Measurements from ENCODE around the gene MTF1. TPM values are rescaled to one million over a fixed set of nuclear protein-coding genes. Genes with fewer than 3 reads are reported as not detected.

MTF1 gene
- total and polyA plus RNA-seq, 3 experiments from 2014 or later: 21.3 to 39.1 (median 38.0) TPM

- peaks cover 0 to 75% (median 30%) of the 10 kb centered on the region in 3 donors for H3K36me3 Mint-ChIP-seq
- DNase-seq: no peak
- peaks cover 0 to 1% (median 0%) of the 10 kb centered on the region in 3 donors for H3K4me1 Mint-ChIP-seq
- H3K36me3 ChIP-seq (ENCODE audit: insufficient read depth, low read length): peaks cover 17% of the 10 kb centered on the region
- no peak overlapping the region for H3K4me3 Mint-ChIP-seq
- H3K9me3 Mint-ChIP-seq: no peaks in the 10 kb centered on the region
- CTCF ChIA-PET: interaction anchor here (1.5 kb wide), 1 partner anchor 34 kb away, joined by 4 read pairs; the partner anchor contains the start of gene MTF1
- no peaks in the 10 kb centered on the region for H3K4me1 ChIP-seq (ENCODE audit: insufficient read depth, low read length)
- POLR2A ChIA-PET: no interaction called here
- no peak overlapping the region for H3K27ac ChIP-seq (ENCODE audit: low read depth, low read length)
- H3K9me3 ChIP-seq (ENCODE audit: low read length): no peaks in the 10 kb centered on the region
- no peaks in the 10 kb centered on the region for H3K27me3 Mint-ChIP-seq
- peak overlapping the region in 4 of 8 donors; percentile 34 to 54 (median 50) for H3K27ac Mint-ChIP-seq
- no peaks in the 10 kb centered on the region for H3K27me3 ChIP-seq (ENCODE audit: insufficient read depth, low read length, poor library complexity, severe bottlenecking)
- H3K4me3 ChIP-seq (ENCODE audit: low read length): no peak overlapping the region
Observed at GRCh38 chr1:37825506-37825905, 33.9 kb downstream of the MTF1 start.

GRCh38 chr1:37824001-37824400 is 35.4 kb downstream of the MTF1 start:
- H3K9me3 Mint-ChIP-seq: no peaks in the 10 kb centered on the region
- peaks cover 0 to 1% (median 0%) of the 10 kb centered on the region in 3 donors for H3K4me1 Mint-ChIP-seq
- no peaks in the 10 kb centered on the region for H3K9me3 ChIP-seq (ENCODE audit: low read length)
- no peak overlapping the region for H3K4me3 Mint-ChIP-seq
- H3K36me3 ChIP-seq (ENCODE audit: insufficient read depth, low read length): peaks cover 23% of the 10 kb centered on the region
- H3K27ac ChIP-seq (ENCODE audit: low read depth, low read length): no peak overlapping the region
- H3K27me3 ChIP-seq (ENCODE audit: insufficient read depth, low read length, poor library complexity, severe bottlenecking): no peaks in the 10 kb centered on the region
- peaks cover 0 to 77% (median 31%) of the 10 kb centered on the region in 3 donors for H3K36me3 Mint-ChIP-seq
- no peak for DNase-seq
- no peaks in the 10 kb centered on the region for H3K27me3 Mint-ChIP-seq
- ChIA-PET POLR2A (no interaction called here), CTCF (no interaction called here)
- H3K27ac Mint-ChIP-seq: no peak overlapping the region
- no peaks in the 10 kb centered on the region for H3K4me1 ChIP-seq (ENCODE audit: insufficient read depth, low read length)
- no peak overlapping the region for H3K4me3 ChIP-seq (ENCODE audit: low read length)

- H3K27me3 ChIP-seq (ENCODE audit: insufficient read depth, low read length, poor library complexity, severe bottlenecking): no peaks in the 10 kb centered on the region
- H3K4me3 ChIP-seq (ENCODE audit: low read length): no peak overlapping the region
- Mint-ChIP-seq H3K9me3 (no peaks in the 10 kb centered on the region), H3K36me3 (peaks cover 0 to 72% (median 27%) of the 10 kb centered on the region in 3 donors), H3K4me1 (peaks cover 0 to 1% (median 0%) of the 10 kb centered on the region in 3 donors), H3K4me3 (no peak overlapping the region), H3K27ac (peak overlapping the region in 5 of 8 donors; percentile 52 to 85 (median 69)), H3K27me3 (no peaks in the 10 kb centered on the region)
- no peaks in the 10 kb centered on the region for H3K4me1 ChIP-seq (ENCODE audit: insufficient read depth, low read length)
- H3K9me3 ChIP-seq (ENCODE audit: low read length): no peaks in the 10 kb centered on the region
- POLR2A ChIA-PET: no interaction called here
- no peak overlapping the region for H3K27ac ChIP-seq (ENCODE audit: low read depth, low read length)
- DNase-seq: peak in 1 of 5 donors; percentile 5
- H3K36me3 ChIP-seq (ENCODE audit: insufficient read depth, low read length): peaks cover 23% of the 10 kb centered on the region
- CTCF ChIA-PET: interaction anchor here (1.0 kb wide), 1 partner anchor 11 kb away, joined by 4 read pairs; no protein-coding TSS in a partner anchor
Observed at GRCh38 chr1:37822906-37823815, 36.2 kb downstream of the MTF1 start.

- peaks cover 23% of the 10 kb centered on the region for H3K36me3 ChIP-seq (ENCODE audit: insufficient read depth, low read length)
- POLR2A ChIA-PET: no interaction called here
- H3K27me3 Mint-ChIP-seq: no peaks in the 10 kb centered on the region
- H3K4me3 Mint-ChIP-seq: no peak overlapping the region
- no peaks in the 10 kb centered on the region for H3K9me3 Mint-ChIP-seq
- H3K9me3 ChIP-seq (ENCODE audit: low read length): no peaks in the 10 kb centered on the region
- H3K4me3 ChIP-seq (ENCODE audit: low read length): no peak overlapping the region
- CTCF ChIA-PET: no interaction called here
- no peak overlapping the region for H3K27ac Mint-ChIP-seq
- no peak overlapping the region for H3K27ac ChIP-seq (ENCODE audit: low read depth, low read length)
- H3K27me3 ChIP-seq (ENCODE audit: insufficient read depth, low read length, poor library complexity, severe bottlenecking): no peaks in the 10 kb centered on the region
- H3K4me1 Mint-ChIP-seq: peaks cover 0 to 1% (median 0%) of the 10 kb centered on the region in 3 donors
- H3K4me1 ChIP-seq (ENCODE audit: insufficient read depth, low read length): no peaks in the 10 kb centered on the region
- DNase-seq: no peak
- H3K36me3 Mint-ChIP-seq: peaks cover 0 to 74% (median 23%) of the 10 kb centered on the region in 3 donors
Observed at GRCh38 chr1:37821481-37821880, 37.9 kb downstream of the MTF1 start.

- ChIA-PET CTCF (interaction anchor here (0.8 kb wide), 1 partner anchor 8 kb away, joined by 3 read pairs; no protein-coding TSS in a partner anchor), POLR2A (interaction anchor here (1.0 kb wide), 1 partner anchor 9 kb away, joined by 3 read pairs; the partner anchor contains the start of genes C1orf122 and YRDC)
- Mint-ChIP-seq H3K9me3 (no peaks in the 10 kb centered on the region), H3K36me3 (peaks cover 0 to 75% (median 23%) of the 10 kb centered on the region in 3 donors), H3K27ac (peak overlapping the region in 1 of 8 donors; percentile 29), H3K27me3 (no peaks in the 10 kb centered on the region), H3K4me1 (peaks cover 0 to 1% (median 0%) of the 10 kb centered on the region in 3 donors), H3K4me3 (no peak overlapping the region)
- no peak for DNase-seq
- H3K27me3 ChIP-seq (ENCODE audit: insufficient read depth, low read length, poor library complexity, severe bottlenecking): no peaks in the 10 kb centered on the region
- H3K9me3 ChIP-seq (ENCODE audit: low read length): no peaks in the 10 kb centered on the region
- no peak overlapping the region for H3K27ac ChIP-seq (ENCODE audit: low read depth, low read length)
- H3K36me3 ChIP-seq (ENCODE audit: insufficient read depth, low read length): peaks cover 15% of the 10 kb centered on the region
- no peak overlapping the region for H3K4me3 ChIP-seq (ENCODE audit: low read length)
- H3K4me1 ChIP-seq (ENCODE audit: insufficient read depth, low read length): no peaks in the 10 kb centered on the region
Observed at GRCh38 chr1:37817481-37817880, 41.9 kb downstream of the MTF1 start.

DNA sequence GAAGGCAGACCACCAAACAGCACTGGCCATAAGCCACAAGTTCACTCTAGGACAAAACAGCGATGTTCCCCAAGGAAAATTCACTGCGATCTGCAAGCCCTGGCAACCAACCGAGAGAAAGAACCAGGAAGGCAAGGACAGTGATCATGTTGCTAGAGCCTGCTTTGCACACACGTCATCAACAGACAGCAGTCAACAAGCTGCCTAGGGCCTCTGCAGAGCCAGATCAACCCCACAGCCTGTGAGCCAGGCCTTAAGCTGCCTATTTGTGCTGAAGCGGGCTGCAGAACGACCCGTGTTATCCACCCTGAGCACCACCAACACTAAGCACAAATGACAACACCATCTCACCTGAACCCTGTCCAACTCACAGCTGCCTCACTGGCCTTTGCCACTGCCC is 45.1 kb downstream of the MTF1 start:
- Mint-ChIP-seq H3K27me3 (no peaks in the 10 kb centered on the region), H3K9me3 (no peaks in the 10 kb centered on the region), H3K27ac (peak overlapping the region in 1 of 8 donors; percentile 69), H3K36me3 (peaks cover 0 to 49% (median 7%) of the 10 kb centered on the region in 3 donors), H3K4me1 (peaks cover 7 to 17% (median 12%) of the 10 kb centered on the region in 3 donors), H3K4me3 (no peak overlapping the region)
- H3K36me3 ChIP-seq (ENCODE audit: insufficient read depth, low read length): no peaks in the 10 kb centered on the region
- no peak overlapping the region for H3K4me3 ChIP-seq (ENCODE audit: low read length)
- DNase-seq: no peak
- CTCF ChIA-PET: interaction anchor here (1.0 kb wide), 1 partner anchor 45 kb away, joined by 5 read pairs; the partner anchor contains the start of gene MTF1
- no peaks in the 10 kb centered on the region for H3K27me3 ChIP-seq (ENCODE audit: insufficient read depth, low read length, poor library complexity, severe bottlenecking)
- POLR2A ChIA-PET: no interaction called here
- no peak overlapping the region for H3K27ac ChIP-seq (ENCODE audit: low read depth, low read length)
- H3K4me1 ChIP-seq (ENCODE audit: insufficient read depth, low read length): peaks cover under 1% of the 10 kb centered on the region
- no peaks in the 10 kb centered on the region for H3K9me3 ChIP-seq (ENCODE audit: low read length)

DNA sequence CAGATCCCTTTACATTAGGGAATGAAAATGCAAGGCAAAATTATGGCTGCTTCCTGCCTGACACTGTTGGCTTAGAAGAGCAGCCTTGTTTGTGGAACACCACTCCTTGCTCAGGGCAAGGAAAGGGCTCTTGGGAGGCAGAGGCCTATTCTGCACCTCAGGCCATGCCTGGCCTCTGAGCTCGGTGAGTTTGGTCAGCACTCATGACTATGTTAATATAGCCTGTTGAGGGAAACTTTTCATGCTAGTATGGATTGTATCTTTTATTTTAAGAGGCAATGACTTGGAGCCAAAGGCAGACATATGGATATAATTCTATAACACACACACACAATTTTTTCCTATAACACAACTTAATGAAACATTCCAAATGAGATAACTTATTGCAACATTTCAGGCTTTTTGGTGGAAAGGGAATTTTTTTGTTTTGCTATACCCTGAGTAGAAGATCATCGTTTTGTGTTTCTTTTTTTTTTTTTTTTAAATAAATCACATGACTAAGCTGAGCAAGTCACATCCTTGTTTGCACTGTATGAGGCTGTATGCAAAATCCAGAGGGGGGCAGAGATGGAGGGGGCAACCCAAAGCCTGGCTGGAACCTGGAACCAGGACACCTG is 45.8 kb downstream of the MTF1 start:
- no peak for DNase-seq
- Histone ChIP-seq H3K9me3 (ENCODE audit: low read length) (no peaks in the 10 kb centered on the region), H3K4me3 (ENCODE audit: low read length) (no peak overlapping the region), H3K27ac (ENCODE audit: low read depth, low read length) (no peak overlapping the region), H3K4me1 (ENCODE audit: insufficient read depth, low read length) (peaks cover 6% of the 10 kb centered on the region), H3K36me3 (ENCODE audit: insufficient read depth, low read length) (no peaks in the 10 kb centered on the region), H3K27me3 (ENCODE audit: insufficient read depth, low read length, poor library complexity, severe bottlenecking) (no peaks in the 10 kb centered on the region)
- Mint-ChIP-seq H3K27me3 (no peaks in the 10 kb centered on the region), H3K27ac (peak overlapping the region in 4 of 8 donors; percentile 24 to 57 (median 54)), H3K4me1 (peaks cover 13 to 23% (median 18%) of the 10 kb centered on the region in 3 donors), H3K4me3 (peak overlapping the region in 1 of 7 donors; percentile 52), H3K36me3 (peaks cover 0 to 48% (median 7%) of the 10 kb centered on the region in 3 donors), H3K9me3 (no peaks in the 10 kb centered on the region)
- ChIA-PET POLR2A (no interaction called here), CTCF (interaction anchor here (1.0 kb wide), 1 partner anchor 46 kb away, joined by 5 read pairs; the partner anchor contains the start of gene MTF1)

Measured in CD8-positive, alpha-beta memory T cell (primary cell).